CD14-positive monocyte (primary cell): ENCODE measurements around the gene CLDN9. TPM values are rescaled to one million over a fixed set of nuclear protein-coding genes. Genes with fewer than 3 reads are reported as not detected.

ENCODE experiments used
- DNase-seq, 3 donors: peaks; one replicate each; pipeline ENCODE4 v3.0.0-alpha.2; 2011 to 2022
- H2AFZ ChIP-seq: 2 replicates; pipeline ENCODE4 v1.6.0; 2012; ENCODE audit warnings: mild to moderate bottlenecking, low read depth, low read length, inconsistent platforms; ENCODE audit not compliant: insufficient read depth, poor library complexity, severe bottlenecking
- H3K27ac ChIP-seq, 2 donors: 1 replicate in 1 of 2; 2 replicates in 1 of 2; pipeline ENCODE4 v1.5.1; 2012 to 2013; ENCODE audit warnings: low read length in 2 of 2, control low read depth in 1 of 2, inconsistent platforms in 1 of 2, low read depth in 1 of 2, mild to moderate bottlenecking in 1 of 2
- H3K27me3 ChIP-seq, 2 donors: one replicate each; pipeline versions ENCODE4 v1.6.0 to v1.6.1; 2011 to 2013; ENCODE audit warnings: low read length in 2 of 2; ENCODE audit not compliant: control insufficient read depth in 2 of 2, insufficient read depth in 2 of 2
- H3K36me3 ChIP-seq, 2 donors: replicated peaks in 1 of 2; 1 replicate in 1 of 2; 2 replicates in 1 of 2; pipeline versions ENCODE4 v1.5.1 to v1.6.1; 2012 to 2013; ENCODE audit warnings: low read length in 2 of 2, control low read depth in 1 of 2, inconsistent platforms in 1 of 2, mild to moderate bottlenecking in 1 of 2; ENCODE audit not compliant: insufficient read depth in 2 of 2, control insufficient read depth in 1 of 2
- H3K4me1 ChIP-seq, 2 donors: 1 replicate in 1 of 2; 2 replicates in 1 of 2; pipeline versions ENCODE4 v1.5.1 to v1.6.1; 2012 to 2013; ENCODE audit warnings: low read length in 2 of 2, control low read depth in 1 of 2, inconsistent platforms in 1 of 2, mild to moderate bottlenecking in 1 of 2, moderate library complexity in 1 of 2; ENCODE audit not compliant: insufficient read depth in 2 of 2, control insufficient read depth in 1 of 2
- H3K4me2 ChIP-seq: replicated peaks from 2 replicates; pipeline ENCODE3; 2012; ENCODE audit warnings: low read length, moderate library complexity, mild to moderate bottlenecking; ENCODE audit not compliant: poor library complexity, severe bottlenecking; ENCODE audit errors: extremely low read depth
- H3K4me3 ChIP-seq, 3 experiments: fragments of 200-600 bp in 1 of 3; sonication (generic) in 1 of 3; replicated peaks in 1 of 3; 1 replicate in 2 of 3; 2 replicates in 1 of 3; pipeline ENCODE4 v1.5.1; 2011 to 2013; ENCODE audit warnings: low read length in 3 of 3, mild to moderate bottlenecking in 3 of 3, control low read depth in 2 of 3, low read depth in 2 of 3, inconsistent platforms in 1 of 3, moderate library complexity in 1 of 3
- H3K79me2 ChIP-seq: 2 replicates; pipeline ENCODE4 v1.6.0; 2012; ENCODE audit warnings: mild to moderate bottlenecking, control low read depth, inconsistent platforms, low read length, moderate library complexity; ENCODE audit not compliant: insufficient read depth
- H3K9ac ChIP-seq: 2 replicates; pipeline ENCODE4 v1.6.0; 2017; ENCODE audit warnings: low read length, mild to moderate bottlenecking; ENCODE audit not compliant: insufficient read depth, poor library complexity, severe bottlenecking
- H3K9me3 ChIP-seq, 2 donors: replicated peaks in 1 of 2; 1 replicate in 1 of 2; 2 replicates in 1 of 2; pipeline versions ENCODE4 v1.5.1 to v1.6.1; 2012 to 2013; ENCODE audit warnings: low read length in 2 of 2, control low read depth in 1 of 2; ENCODE audit not compliant: control insufficient read depth in 1 of 2, insufficient read depth in 1 of 2
- H4K20me1 ChIP-seq: 2 replicates; pipeline ENCODE4 v1.6.0; 2012; ENCODE audit warnings: mild to moderate bottlenecking, low read length, control low read depth, moderate library complexity; ENCODE audit not compliant: insufficient read depth
- H3K27ac Mint-ChIP-seq, 7 donors: one replicate each; pipeline ENCODE4 v1.8.0; 2020; ENCODE audit warnings: mild to moderate bottlenecking in 7 of 7, mixed read lengths in 7 of 7, moderate library complexity in 6 of 7, inconsistent platforms in 2 of 7
- H3K27me3 Mint-ChIP-seq, 3 donors: one replicate each; pipeline ENCODE4 v1.8.0; 2021 to 2022; ENCODE audit warnings: low read depth in 3 of 3, mild to moderate bottlenecking in 3 of 3, mixed read lengths in 3 of 3, moderate library complexity in 3 of 3, inconsistent platforms in 1 of 3
- H3K36me3 Mint-ChIP-seq, 2 donors: one replicate each; pipeline ENCODE4 v1.8.0; 2020; ENCODE audit warnings: mixed read lengths in 2 of 2, inconsistent platforms in 1 of 2, mild to moderate bottlenecking in 1 of 2
- H3K4me1 Mint-ChIP-seq: one replicate; pipeline ENCODE4 v1.8.0; 2020; ENCODE audit warnings: mild to moderate bottlenecking, mixed read lengths
- H3K4me3 Mint-ChIP-seq, 2 donors: one replicate each; pipeline ENCODE4 v1.8.0; 2020; ENCODE audit warnings: mild to moderate bottlenecking in 2 of 2, mixed read lengths in 2 of 2, moderate library complexity in 1 of 2
- H3K9me3 Mint-ChIP-seq, 7 donors: one replicate each; pipeline ENCODE4 v1.8.0; 2020 to 2022; ENCODE audit warnings: mixed read lengths in 7 of 7, mild to moderate bottlenecking in 6 of 7, moderate library complexity in 6 of 7, inconsistent platforms in 2 of 7
- WGBS: methylation state at CpG from one replicate; pipeline ENCODE4 v1.1.5; 2013; ENCODE audit warnings: missing lambda C conversion rate; ENCODE audit not compliant: insufficient coverage; 5-methylcytosine and 5-hydroxymethylcytosine counted together
- intact Hi-C, 2 donors: fragments of 100-400 bp; cut with micrococcal nuclease; formaldehyde crosslinking; loops; one replicate each; pipeline versions ENCODE4 v1.15.0 to v1.15.1; 2023
- polyA plus RNA-seq, 3 donors: library from polyadenylated mRNA; depleted of rRNA in 1 of 3; unstranded in 2 of 3; stranded (reverse) in 1 of 3; fragments of 300-500 nt in 2 of 3; fragments of >200 nt in 1 of 3; fragmentation: Illumina TruSeq in 2 of 3; gene quantifications; 1 replicate in 2 of 3; 2 replicates in 1 of 3; pipeline ENCODE4 v1.2.3, GENCODE V29; 2012 to 2021
- TF ChIP-seq, protein P1 (sequence below): fragments of 200-600 bp; IDR thresholded peaks from one replicate; pipeline ENCODE4 v1.8.0; 2022; ENCODE audit warnings: antibody characterized with exemption, mild to moderate bottlenecking

Gene CLDN9
- polyA plus RNA-seq, 3 donors, result 2.1 TPM; not detected in 2

DNA sequence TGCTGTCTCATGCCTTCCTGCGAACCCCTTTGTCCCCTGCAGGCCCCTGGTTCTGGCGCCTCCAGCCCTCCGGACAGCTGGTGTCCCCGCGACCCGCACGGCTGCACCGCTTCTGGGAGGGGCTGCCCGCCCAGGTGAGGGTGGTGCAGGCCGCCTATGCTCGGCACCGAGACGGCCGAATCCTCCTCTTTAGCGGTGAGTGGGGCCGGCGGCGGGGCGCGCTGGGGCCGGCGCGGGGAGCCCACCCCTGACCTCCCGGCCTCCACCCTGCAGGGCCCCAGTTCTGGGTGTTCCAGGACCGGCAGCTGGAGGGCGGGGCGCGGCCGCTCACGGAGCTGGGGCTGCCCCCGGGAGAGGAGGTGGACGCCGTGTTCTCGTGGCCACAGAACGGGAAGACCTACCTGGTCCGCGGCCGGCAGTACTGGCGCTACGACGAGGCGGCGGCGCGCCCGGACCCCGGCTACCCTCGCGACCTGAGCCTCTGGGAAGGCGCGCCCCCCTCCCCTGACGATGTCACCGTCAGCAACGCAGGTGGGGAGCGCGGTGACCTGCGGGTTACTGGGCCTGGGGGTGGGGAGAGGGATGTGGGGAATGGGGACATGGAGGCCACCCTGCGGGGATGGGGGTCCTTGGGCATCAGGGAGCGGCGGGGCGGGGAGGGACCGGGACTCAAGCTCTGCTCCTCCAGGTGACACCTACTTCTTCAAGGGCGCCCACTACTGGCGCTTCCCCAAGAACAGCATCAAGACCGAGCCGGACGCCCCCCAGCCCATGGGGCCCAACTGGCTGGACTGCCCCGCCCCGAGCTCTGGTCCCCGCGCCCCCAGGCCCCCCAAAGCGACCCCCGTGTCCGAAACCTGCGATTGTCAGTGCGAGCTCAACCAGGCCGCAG, 45.7 kb downstream of the CLDN9 start:
- peak overlapping the region; percentile 69 to 88 (median 71) for H3K4me3 ChIP-seq
- no peaks in the 10 kb centered on the region for H3K9me3 ChIP-seq
- WGBS, result 10% methylated on average over 60 of the region's 77 CpGs
- H3K27me3 Mint-ChIP-seq, result peaks cover 0 to 6% (median 3%) of the 10 kb centered on the region in 3 donors
- peak overlapping the region; percentile 77 for H3K9ac ChIP-seq
- no peaks in the 10 kb centered on the region for H3K9me3 Mint-ChIP-seq
- peak overlapping the region; percentile 100 for H3K4me2 ChIP-seq
- no peak for DNase-seq
- H2AFZ ChIP-seq, result peak overlapping the region; percentile 97
- H3K4me1 Mint-ChIP-seq, result peaks cover 61% of the 10 kb centered on the region
- TF ChIP-seq, protein P1, sequence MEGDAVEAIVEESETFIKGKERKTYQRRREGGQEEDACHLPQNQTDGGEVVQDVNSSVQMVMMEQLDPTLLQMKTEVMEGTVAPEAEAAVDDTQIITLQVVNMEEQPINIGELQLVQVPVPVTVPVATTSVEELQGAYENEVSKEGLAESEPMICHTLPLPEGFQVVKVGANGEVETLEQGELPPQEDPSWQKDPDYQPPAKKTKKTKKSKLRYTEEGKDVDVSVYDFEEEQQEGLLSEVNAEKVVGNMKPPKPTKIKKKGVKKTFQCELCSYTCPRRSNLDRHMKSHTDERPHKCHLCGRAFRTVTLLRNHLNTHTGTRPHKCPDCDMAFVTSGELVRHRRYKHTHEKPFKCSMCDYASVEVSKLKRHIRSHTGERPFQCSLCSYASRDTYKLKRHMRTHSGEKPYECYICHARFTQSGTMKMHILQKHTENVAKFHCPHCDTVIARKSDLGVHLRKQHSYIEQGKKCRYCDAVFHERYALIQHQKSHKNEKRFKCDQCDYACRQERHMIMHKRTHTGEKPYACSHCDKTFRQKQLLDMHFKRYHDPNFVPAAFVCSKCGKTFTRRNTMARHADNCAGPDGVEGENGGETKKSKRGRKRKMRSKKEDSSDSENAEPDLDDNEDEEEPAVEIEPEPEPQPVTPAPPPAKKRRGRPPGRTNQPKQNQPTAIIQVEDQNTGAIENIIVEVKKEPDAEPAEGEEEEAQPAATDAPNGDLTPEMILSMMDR, result no peak
- peak overlapping the region in 1 of 2 donors; percentile 72 for H3K27ac ChIP-seq
- peak overlapping the region in 3 of 7 donors; percentile 54 to 63 (median 58) for H3K27ac Mint-ChIP-seq
- no peaks in the 10 kb centered on the region for H3K36me3 ChIP-seq
- no peaks in the 10 kb centered on the region for H3K27me3 ChIP-seq
- H3K4me3 Mint-ChIP-seq, result peak overlapping the region; percentile 82 to 89
- peaks cover 69 to 81% of the 10 kb centered on the region in 2 donors for H3K4me1 ChIP-seq
- H3K36me3 Mint-ChIP-seq, result peaks cover 11 to 22% of the 10 kb centered on the region in 2 donors
- intact Hi-C loops, result loop anchor here (2.0 to 5.0 kb wide), 2 partner anchors 69 to 70 kb away; no protein-coding TSS in a partner anchor
- no peaks in the 10 kb centered on the region for H4K20me1 ChIP-seq
- no peaks in the 10 kb centered on the region for H3K79me2 ChIP-seq

DNA sequence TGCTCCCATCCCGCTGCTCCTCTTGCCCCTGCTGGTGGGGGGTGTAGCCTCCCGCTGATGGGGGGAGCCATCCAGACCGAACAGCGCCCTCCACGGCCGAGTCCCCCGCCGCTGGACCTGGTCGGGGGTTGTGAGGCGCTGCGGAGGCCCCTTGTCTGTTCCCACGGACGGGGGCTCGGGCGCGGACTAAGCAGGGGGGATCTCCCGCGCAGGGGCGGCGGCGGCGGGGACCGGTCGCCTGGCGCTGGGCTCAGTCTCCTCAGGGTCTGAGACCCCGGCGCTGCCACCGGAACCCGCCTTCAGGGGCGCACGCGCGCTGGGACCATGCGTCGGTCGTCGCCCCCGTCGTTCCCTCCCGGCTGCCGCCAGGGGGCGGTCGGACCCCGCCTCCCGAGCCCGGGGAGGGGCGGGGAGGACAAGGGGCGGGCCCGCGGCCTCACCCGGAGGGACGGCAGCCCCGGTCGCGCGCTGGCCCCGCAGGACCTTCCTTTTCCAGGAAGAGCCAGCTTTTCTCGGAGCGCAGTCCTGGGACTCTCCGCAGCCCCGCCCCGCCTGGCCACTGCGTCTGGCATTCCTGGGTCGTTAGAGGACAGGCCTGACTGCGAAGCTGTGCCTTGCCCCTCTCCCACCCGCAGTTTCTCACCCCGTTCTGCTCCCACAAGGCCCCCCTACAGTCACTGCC, 46.5 kb downstream of the CLDN9 start:
- Histone ChIP-seq H3K79me2 (no peaks in the 10 kb centered on the region), H3K9me3 (no peaks in the 10 kb centered on the region), H3K9ac (peak overlapping the region; percentile 77), H2AFZ (peak overlapping the region; percentile 97), H3K27ac (peak overlapping the region in 1 of 2 donors; percentile 72), H3K4me1 (peaks cover 61 to 73% of the 10 kb centered on the region in 2 donors), H3K4me3 (peak overlapping the region; percentile 69 to 88 (median 71)), H4K20me1 (no peaks in the 10 kb centered on the region), H3K27me3 (no peaks in the 10 kb centered on the region), H3K36me3 (no peaks in the 10 kb centered on the region), H3K4me2 (peak overlapping the region; percentile 100)
- peak overlapping the region; percentile 82 to 89 for H3K4me3 Mint-ChIP-seq
- TF ChIP-seq, protein P1, result peak; percentile 95
- H3K27me3 Mint-ChIP-seq, result peaks cover 0 to 3% (median 3%) of the 10 kb centered on the region in 3 donors
- H3K9me3 Mint-ChIP-seq, result no peaks in the 10 kb centered on the region
- DNase-seq, result peak; percentile 74 to 80 (median 76)
- peaks cover 5 to 19% of the 10 kb centered on the region in 2 donors for H3K36me3 Mint-ChIP-seq
- under 1% methylated on average over 65 of the region's 67 CpGs for WGBS
- intact Hi-C loops, result loop anchor here (2.0 to 5.0 kb wide), 2 partner anchors 68 to 70 kb away; no protein-coding TSS in a partner anchor
- H3K27ac Mint-ChIP-seq, result peak overlapping the region in 5 of 7 donors; percentile 35 to 77 (median 73)
- peaks cover 53% of the 10 kb centered on the region for H3K4me1 Mint-ChIP-seq
